Body of pancreas (tissue), 4 donors: ENCODE measurements around the gene TET3.

ENCODE experiments used
- POLR2A ChIP-seq, 3 donors: fragments of 450-650 bp; IDR thresholded peaks; one replicate each; pipeline ENCODE4 v1.6.1; 2016; ENCODE audit warnings: antibody characterized with exemption in 3 of 3, mild to moderate bottlenecking in 2 of 3
- TF ChIP-seq, protein P1 (sequence below), 7 experiments: fragments of 450-650 bp in 4 of 7; fragments of 200-600 bp in 3 of 7; sonication (generic) in 3 of 7; IDR thresholded peaks; one replicate each; pipeline ENCODE4 v1.5.1; 2016 to 2019; ENCODE audit warnings: antibody characterized with exemption in 7 of 7

DNA sequence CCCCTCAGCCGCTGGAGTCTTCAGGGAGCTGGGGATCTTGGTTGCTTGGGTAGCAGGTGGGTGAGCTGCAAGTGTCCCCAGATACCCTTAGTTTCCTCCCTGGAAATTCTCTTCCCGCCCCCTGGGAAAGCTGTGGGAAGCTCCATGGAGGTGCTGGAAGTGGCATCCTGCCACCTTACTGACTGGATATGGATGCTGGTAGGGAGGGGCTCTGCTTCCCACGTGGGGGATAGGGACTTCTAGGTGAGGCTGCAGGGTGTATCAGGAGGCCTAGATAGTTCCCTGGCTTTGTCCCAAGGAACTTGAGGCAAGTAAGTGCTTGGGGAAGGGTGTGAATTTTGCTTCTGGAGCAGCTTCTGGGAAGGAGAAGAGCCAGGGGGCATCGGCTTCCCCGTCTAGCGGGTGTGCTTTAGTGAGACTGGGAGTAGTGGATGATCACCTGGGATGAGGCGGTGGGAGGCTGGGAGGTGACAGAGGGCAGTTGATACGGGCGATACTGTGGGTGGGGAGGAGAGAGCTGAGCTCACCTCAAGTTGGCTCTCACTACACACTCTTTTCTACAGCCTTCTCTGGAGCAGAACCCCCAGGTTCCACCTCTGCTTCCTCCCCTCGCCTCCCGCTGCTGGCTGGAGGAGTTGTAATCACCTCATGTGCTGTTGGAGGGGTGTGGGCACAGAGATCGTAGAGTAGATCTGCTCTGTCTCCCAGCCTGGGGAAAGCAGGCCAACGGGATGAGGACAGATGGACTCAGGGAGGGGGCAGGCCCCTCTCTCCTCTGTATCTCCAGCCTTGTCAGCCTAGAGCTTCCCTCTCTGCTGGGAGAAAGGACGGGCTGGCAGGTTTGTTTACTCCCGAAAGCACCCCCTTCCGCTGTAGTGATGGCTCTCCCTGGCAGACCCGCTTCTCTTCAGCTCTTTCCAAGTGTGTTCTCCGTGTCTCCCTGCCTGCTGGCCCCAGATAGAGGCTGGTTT lies 19.8 kb downstream of the TET3 start:
- TF ChIP-seq, protein P1, sequence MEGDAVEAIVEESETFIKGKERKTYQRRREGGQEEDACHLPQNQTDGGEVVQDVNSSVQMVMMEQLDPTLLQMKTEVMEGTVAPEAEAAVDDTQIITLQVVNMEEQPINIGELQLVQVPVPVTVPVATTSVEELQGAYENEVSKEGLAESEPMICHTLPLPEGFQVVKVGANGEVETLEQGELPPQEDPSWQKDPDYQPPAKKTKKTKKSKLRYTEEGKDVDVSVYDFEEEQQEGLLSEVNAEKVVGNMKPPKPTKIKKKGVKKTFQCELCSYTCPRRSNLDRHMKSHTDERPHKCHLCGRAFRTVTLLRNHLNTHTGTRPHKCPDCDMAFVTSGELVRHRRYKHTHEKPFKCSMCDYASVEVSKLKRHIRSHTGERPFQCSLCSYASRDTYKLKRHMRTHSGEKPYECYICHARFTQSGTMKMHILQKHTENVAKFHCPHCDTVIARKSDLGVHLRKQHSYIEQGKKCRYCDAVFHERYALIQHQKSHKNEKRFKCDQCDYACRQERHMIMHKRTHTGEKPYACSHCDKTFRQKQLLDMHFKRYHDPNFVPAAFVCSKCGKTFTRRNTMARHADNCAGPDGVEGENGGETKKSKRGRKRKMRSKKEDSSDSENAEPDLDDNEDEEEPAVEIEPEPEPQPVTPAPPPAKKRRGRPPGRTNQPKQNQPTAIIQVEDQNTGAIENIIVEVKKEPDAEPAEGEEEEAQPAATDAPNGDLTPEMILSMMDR (IDR thresholded peaks at IDR 0.05) = no peak
- TF ChIP-seq POLR2A (IDR thresholded peaks at IDR 0.05) = no peak
